ENCODE data around the gene ATP11B. TPM values are rescaled to one million over a fixed set of nuclear protein-coding genes. Genes with fewer than 3 reads are reported as not detected.

ATP11B gene
- total RNA-seq, 1 donor from 2014 or later = 42.8 TPM

- no peaks in the 10 kb centered on the region for H3K9me3 Mint-ChIP-seq (ENCODE audit: unreplicated experiment)
Measured at GRCh38 chr3:182829761-182830405, 36.6 kb downstream of the ATP11B start.

GRCh38 chr3:182837855-182838454 is 44.7 kb downstream of the ATP11B start:
- no peaks in the 10 kb centered on the region for H3K27me3 Mint-ChIP-seq (ENCODE audit: low read depth, unreplicated experiment)
- Histone ChIP-seq H3K9me3 (ENCODE audit: insufficient read depth, low read depth, low read length) (no peaks in the 10 kb centered on the region), H3K27me3 (ENCODE audit: insufficient read depth, low read length) (no peaks in the 10 kb centered on the region), H3K4me1 (ENCODE audit: insufficient read depth, low read length) (no peaks in the 10 kb centered on the region), H3K4me2 (ENCODE audit: low read length) (no peak overlapping the region), H4K20me1 (ENCODE audit: insufficient read depth, low read length) (no peaks in the 10 kb centered on the region), H3K4me3 (ENCODE audit: insufficient read depth, low read depth, low read length) (no peak overlapping the region), H3K27ac (ENCODE audit: low read depth, low read length) (no peak overlapping the region), H3K79me2 (ENCODE audit: insufficient read depth, low read length) (no peaks in the 10 kb centered on the region), H2AFZ (ENCODE audit: low read depth, low read length) (no peak overlapping the region), H3K9ac (ENCODE audit: low read length) (no peak overlapping the region), H3K36me3 (ENCODE audit: insufficient read depth, low read length) (peaks cover 3% of the 10 kb centered on the region)
- TF ChIP-seq CTCF (IDR thresholded peaks at IDR 0.05; ENCODE audit: insufficient read depth, low read depth, low read length) (peak; percentile 30), EZH2 (IDR thresholded peaks at IDR 0.05; ENCODE audit: insufficient read depth, low read length) (no peak)
- no peaks in the 10 kb centered on the region for H3K36me3 Mint-ChIP-seq (ENCODE audit: low read depth, unreplicated experiment)
- no peaks in the 10 kb centered on the region for H3K9me3 Mint-ChIP-seq (ENCODE audit: unreplicated experiment)
- FAIRE-seq (peak; percentile 20), DNase-seq (ENCODE audit: low read depth) (peak; percentile 12)
- no peak overlapping the region for H3K4me3 Mint-ChIP-seq (ENCODE audit: unreplicated experiment)
- peaks cover 5% of the 10 kb centered on the region for H3K4me1 Mint-ChIP-seq (ENCODE audit: low read depth, unreplicated experiment)
- no peak overlapping the region for H3K27ac Mint-ChIP-seq (ENCODE audit: unreplicated experiment)

More at GRCh38 chr3:182829761-182830405, 36.6 kb downstream of the ATP11B start:
- TF ChIP-seq CTCF (IDR thresholded peaks at IDR 0.05; ENCODE audit: insufficient read depth, low read depth, low read length) (no peak), EZH2 (IDR thresholded peaks at IDR 0.05; ENCODE audit: insufficient read depth, low read length) (no peak)
- no peak for FAIRE-seq
- peaks cover 3% of the 10 kb centered on the region for H3K4me1 Mint-ChIP-seq (ENCODE audit: low read depth, unreplicated experiment)
- H3K9me3 ChIP-seq (ENCODE audit: insufficient read depth, low read depth, low read length) = no peaks in the 10 kb centered on the region
- H3K27me3 Mint-ChIP-seq (ENCODE audit: low read depth, unreplicated experiment) = no peaks in the 10 kb centered on the region
- H3K79me2 ChIP-seq (ENCODE audit: insufficient read depth, low read length) = peaks cover 19% of the 10 kb centered on the region
- no peaks in the 10 kb centered on the region for H3K36me3 Mint-ChIP-seq (ENCODE audit: low read depth, unreplicated experiment)
- H3K4me1 ChIP-seq (ENCODE audit: insufficient read depth, low read length) = no peaks in the 10 kb centered on the region
- H4K20me1 ChIP-seq (ENCODE audit: insufficient read depth, low read length) = peaks cover 8% of the 10 kb centered on the region
- H3K4me2 ChIP-seq (ENCODE audit: low read length) = no peak overlapping the region
- H3K9ac ChIP-seq (ENCODE audit: low read length) = no peak overlapping the region
- no peak overlapping the region for H3K27ac Mint-ChIP-seq (ENCODE audit: unreplicated experiment)
- H3K27ac ChIP-seq (ENCODE audit: low read depth, low read length) = no peak overlapping the region
- no peak for DNase-seq (ENCODE audit: low read depth)
- no peak overlapping the region for H2AFZ ChIP-seq (ENCODE audit: low read depth, low read length)
- H3K4me3 Mint-ChIP-seq (ENCODE audit: unreplicated experiment) = no peak overlapping the region
- H3K4me3 ChIP-seq (ENCODE audit: insufficient read depth, low read depth, low read length) = no peak overlapping the region
- H3K36me3 ChIP-seq (ENCODE audit: insufficient read depth, low read length) = peaks cover 3% of the 10 kb centered on the region
- H3K27me3 ChIP-seq (ENCODE audit: insufficient read depth, low read length) = no peaks in the 10 kb centered on the region

- no peak overlapping the region for H3K4me3 Mint-ChIP-seq (ENCODE audit: unreplicated experiment)
- no peaks in the 10 kb centered on the region for H3K79me2 ChIP-seq (ENCODE audit: insufficient read depth, low read length)
- H3K27me3 Mint-ChIP-seq (ENCODE audit: low read depth, unreplicated experiment) = no peaks in the 10 kb centered on the region
- H3K4me1 ChIP-seq (ENCODE audit: insufficient read depth, low read length) = peaks cover 6% of the 10 kb centered on the region
- H4K20me1 ChIP-seq (ENCODE audit: insufficient read depth, low read length) = no peaks in the 10 kb centered on the region
- H3K9me3 Mint-ChIP-seq (ENCODE audit: unreplicated experiment) = no peaks in the 10 kb centered on the region
- H3K36me3 Mint-ChIP-seq (ENCODE audit: low read depth, unreplicated experiment) = peaks cover 5% of the 10 kb centered on the region
- TF ChIP-seq CTCF (IDR thresholded peaks at IDR 0.05; ENCODE audit: insufficient read depth, low read depth, low read length) = no peak
- no peak for TF ChIP-seq EZH2 (IDR thresholded peaks at IDR 0.05; ENCODE audit: insufficient read depth, low read length)
- peaks cover 9% of the 10 kb centered on the region for H3K4me1 Mint-ChIP-seq (ENCODE audit: low read depth, unreplicated experiment)
- H3K27ac ChIP-seq (ENCODE audit: low read depth, low read length) = no peak overlapping the region
- no peak overlapping the region for H2AFZ ChIP-seq (ENCODE audit: low read depth, low read length)
- no peak overlapping the region for H3K27ac Mint-ChIP-seq (ENCODE audit: unreplicated experiment)
- DNase-seq (ENCODE audit: low read depth) = no peak
- H3K4me2 ChIP-seq (ENCODE audit: low read length) = peak overlapping the region; percentile 51
- H3K9me3 ChIP-seq (ENCODE audit: insufficient read depth, low read depth, low read length) = no peaks in the 10 kb centered on the region
- no peak overlapping the region for H3K9ac ChIP-seq (ENCODE audit: low read length)
- H3K4me3 ChIP-seq (ENCODE audit: insufficient read depth, low read depth, low read length) = no peak overlapping the region
- H3K27me3 ChIP-seq (ENCODE audit: insufficient read depth, low read length) = no peaks in the 10 kb centered on the region
- no peak for FAIRE-seq
- peaks cover 3% of the 10 kb centered on the region for H3K36me3 ChIP-seq (ENCODE audit: insufficient read depth, low read length)
Measured at GRCh38 chr3:182843478-182843877, 50.2 kb downstream of the ATP11B start.
